ENCODE data around the gene FBXW8. TPM values are rescaled to one million over a fixed set of nuclear protein-coding genes. Genes with fewer than 3 reads are reported as not detected.

The FBXW8 gene
- total and polyA plus RNA-seq, 2 donors (not counting 3 experiments of a cell fraction or from before 2014, with no cell fraction given): 15.4 TPM

DNA sequence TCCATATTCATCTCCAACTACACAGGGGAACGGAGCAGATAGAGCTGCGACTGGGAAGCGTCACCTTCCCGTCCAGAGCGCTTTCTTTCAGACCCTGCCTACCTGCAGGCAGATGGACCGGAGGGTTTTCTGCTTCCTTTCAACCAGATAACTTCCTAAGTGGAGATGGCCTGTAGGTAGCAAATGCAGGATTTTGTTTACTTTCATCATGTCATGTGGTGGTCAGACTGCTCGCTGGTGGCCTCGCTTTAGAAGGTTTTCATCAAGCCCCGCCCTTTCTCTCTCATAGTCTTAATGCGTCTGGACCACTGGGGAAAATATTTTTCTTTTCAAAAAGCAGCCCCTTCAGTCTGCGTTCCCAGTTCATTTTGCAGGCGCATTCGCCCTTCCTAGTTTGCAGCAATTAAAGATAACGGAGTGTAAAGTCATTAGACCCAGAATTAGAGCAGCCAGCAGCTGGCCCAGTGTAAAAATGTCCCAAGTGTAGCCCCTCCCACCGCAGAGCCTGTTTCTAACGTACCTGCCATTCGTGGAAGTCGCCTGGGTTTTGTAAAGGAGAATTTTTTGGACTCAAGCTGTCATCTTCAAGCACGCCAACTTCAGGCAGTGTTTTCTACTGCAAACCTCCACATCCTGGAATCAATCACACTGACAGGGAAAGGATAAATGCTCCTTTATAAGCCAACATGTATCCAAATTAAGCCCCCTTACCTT lies 119.6 kb downstream of the FBXW8 start:
- Histone ChIP-seq H3K27ac (ENCODE audit: insufficient read depth, low read depth, low read length) (no peak overlapping the region), H3K27me3 (ENCODE audit: control insufficient read depth in 2 of 2, insufficient read depth in 2 of 2, low read length in 2 of 2) (peaks cover 11 to 19% of the 10 kb centered on the region in 2 experiments), H2AFZ (ENCODE audit: low read depth, low read length) (no peak overlapping the region), H3K4me1 (ENCODE audit: control insufficient read depth, extremely low read depth, insufficient read depth, low read length) (no peaks in the 10 kb centered on the region), H3K9me3 (replicated peaks; ENCODE audit: control insufficient read depth, insufficient read depth, low read length) (no peaks in the 10 kb centered on the region), H3K9ac (replicated peaks; ENCODE audit: extremely low read depth, insufficient read depth, low read length) (no peak overlapping the region), H3K4me2 (ENCODE audit: insufficient read depth, low read length) (no peak overlapping the region), H3K36me3 (ENCODE audit: control insufficient read depth in 2 of 2, extremely low read depth in 1 of 2, insufficient read depth in 2 of 2, low read length in 2 of 2) (peaks cover 5 to 19% of the 10 kb centered on the region in 2 experiments), H4K20me1 (replicated peaks; ENCODE audit: control insufficient read depth, extremely low read depth, insufficient read depth, low read length) (no peaks in the 10 kb centered on the region), H3K9me1 (replicated peaks; ENCODE audit: control insufficient read depth, extremely low read depth, insufficient read depth, low read length) (no peaks in the 10 kb centered on the region), H3K4me3 (replicated peaks in 1 of 3; ENCODE audit: insufficient read depth in 1 of 3, low read depth in 1 of 3, low read length in 3 of 3) (no peak overlapping the region), H3K79me2 (ENCODE audit: control insufficient read depth, insufficient read depth, low read length) (no peaks in the 10 kb centered on the region)
- dilution Hi-C loops (cut with MboI; ENCODE audit: extremely low pct_ligation_motif_present, low sequenced_read_pairs): no loop called here
- intact Hi-C loops (cut with micrococcal nuclease): no loop called here
- ChIA-PET POLR2A (no interaction called here), CTCF (interaction anchor here (0.8 to 1.0 kb wide), 2 partner anchors 90 to 100 kb away, joined by 3 read pairs; no protein-coding TSS in a partner anchor)
- no TSS peak for BruUV-seq (replicated peaks)
- TF ChIP-seq POLR2AphosphoS5 (IDR thresholded peaks at IDR 0.05; ENCODE audit: insufficient read depth, low read depth, low read length) (no peak), FOS (IDR thresholded peaks at IDR 0.05; ENCODE audit: borderline replicate concordance, insufficient read depth, low read length) (no peak), MYC (IDR thresholded peaks at IDR 0.05; ENCODE audit: low read depth, low read length) (no peak), JUN (IDR thresholded peaks at IDR 0.05; ENCODE audit: borderline replicate concordance, insufficient read depth, insufficient read length, low read depth) (no peak), POLR2A (IDR thresholded peaks at IDR 0.05; ENCODE audit: low read depth, low read length) (no peak), EZH2 (IDR thresholded peaks at IDR 0.05; ENCODE audit: borderline replicate concordance, low read depth, low read length, severe bottlenecking) (no peak)
- TF ChIP-seq, protein P1, sequence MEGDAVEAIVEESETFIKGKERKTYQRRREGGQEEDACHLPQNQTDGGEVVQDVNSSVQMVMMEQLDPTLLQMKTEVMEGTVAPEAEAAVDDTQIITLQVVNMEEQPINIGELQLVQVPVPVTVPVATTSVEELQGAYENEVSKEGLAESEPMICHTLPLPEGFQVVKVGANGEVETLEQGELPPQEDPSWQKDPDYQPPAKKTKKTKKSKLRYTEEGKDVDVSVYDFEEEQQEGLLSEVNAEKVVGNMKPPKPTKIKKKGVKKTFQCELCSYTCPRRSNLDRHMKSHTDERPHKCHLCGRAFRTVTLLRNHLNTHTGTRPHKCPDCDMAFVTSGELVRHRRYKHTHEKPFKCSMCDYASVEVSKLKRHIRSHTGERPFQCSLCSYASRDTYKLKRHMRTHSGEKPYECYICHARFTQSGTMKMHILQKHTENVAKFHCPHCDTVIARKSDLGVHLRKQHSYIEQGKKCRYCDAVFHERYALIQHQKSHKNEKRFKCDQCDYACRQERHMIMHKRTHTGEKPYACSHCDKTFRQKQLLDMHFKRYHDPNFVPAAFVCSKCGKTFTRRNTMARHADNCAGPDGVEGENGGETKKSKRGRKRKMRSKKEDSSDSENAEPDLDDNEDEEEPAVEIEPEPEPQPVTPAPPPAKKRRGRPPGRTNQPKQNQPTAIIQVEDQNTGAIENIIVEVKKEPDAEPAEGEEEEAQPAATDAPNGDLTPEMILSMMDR (IDR thresholded peaks at IDR 0.05; ENCODE audit: extremely low read depth in 1 of 2, insufficient read depth in 1 of 2, low read depth in 1 of 2, low read length in 2 of 2): no peak
- DNase-seq (ENCODE audit: low read depth, low spot score) (no peak), FAIRE-seq (no peak)

All from endothelial cell of umbilical vein (primary cell).